Tibial nerve (tissue), 4 donors: ENCODE data around the gene NRXN3. TPM values are rescaled to one million over a fixed set of nuclear protein-coding genes. Genes with fewer than 3 reads are reported as not detected.
"Not testable (repeated sequence)": the region's sequence is repeated elsewhere in the genome, so short reads cannot be mapped to it uniquely, and the experiment has no call there.

Experiments used
- DNase-seq, 2 donors: peaks; one replicate each; pipeline ENCODE4 v3.0.0-alpha.2; 2019; ENCODE audit warnings: low spot score in 2 of 2
- H3K27ac ChIP-seq, 4 donors: fragments of 200-600 bp; sonication (generic) in 3 of 4; one replicate each; pipeline ENCODE4 v1.5.1; 2017 to 2019; ENCODE audit warnings: mild to moderate bottlenecking in 1 of 4
- H3K27me3 ChIP-seq, 2 donors: fragments of 200-600 bp; sonication (generic) in 1 of 2; one replicate each; pipeline versions ENCODE4 v1.5.1 to v1.6.0; 2017 to 2019
- H3K36me3 ChIP-seq, 3 donors: fragments of 200-600 bp; sonication (generic); one replicate each; pipeline ENCODE4 v1.5.1; 2018 to 2019
- H3K4me1 ChIP-seq, 4 donors: fragments of 200-600 bp; sonication (generic) in 3 of 4; one replicate each; pipeline ENCODE4 v1.5.1; 2017 to 2019
- H3K4me3 ChIP-seq, 4 donors: fragments of 200-600 bp; sonication (generic) in 3 of 4; one replicate each; pipeline ENCODE4 v1.5.1; 2017 to 2019; ENCODE audit warnings: mild to moderate bottlenecking in 1 of 4, moderate library complexity in 1 of 4
- H3K9me3 ChIP-seq, 4 donors: fragments of 200-600 bp; sonication (generic) in 3 of 4; one replicate each; pipeline ENCODE4 v1.5.1; 2017 to 2019
- EP300 ChIP-seq, 2 donors: sonication (generic); formaldehyde crosslinking; IDR thresholded peaks; one replicate each; pipeline ENCODE4 v1.6.1; 2017; ENCODE audit warnings: antibody characterized with exemption in 2 of 2, mild to moderate bottlenecking in 1 of 2
- POLR2A ChIP-seq, 2 donors: fragments of 450-650 bp; IDR thresholded peaks; one replicate each; pipeline ENCODE4 v1.6.1; 2017; ENCODE audit warnings: antibody characterized with exemption in 2 of 2, mild to moderate bottlenecking in 2 of 2, moderate library complexity in 2 of 2
- WGBS, 2 donors: methylation state at CpG; one replicate each; pipeline ENCODE4 v1.1.5; 2018; 5-methylcytosine and 5-hydroxymethylcytosine counted together
- total RNA-seq, 4 donors: library from RNA; depleted of rRNA; stranded (reverse); fragments of >200 nt; gene quantifications; one replicate each; pipeline ENCODE4 v1.1.0, GENCODE V29; 2016
- TF ChIP-seq, protein P1 (sequence below), 5 experiments: fragments of 200-600 bp in 3 of 5; fragments of 450-650 bp in 2 of 5; sonication (generic) in 3 of 5; IDR thresholded peaks; one replicate each; pipeline ENCODE4 v1.5.1; 2016 to 2019; ENCODE audit warnings: antibody characterized with exemption in 5 of 5, mild to moderate bottlenecking in 3 of 5, moderate library complexity in 2 of 5

Gene NRXN3
- total RNA-seq, 4 donors from 2014 or later = 16.7 to 52.2 (median 19.7) TPM

DNA sequence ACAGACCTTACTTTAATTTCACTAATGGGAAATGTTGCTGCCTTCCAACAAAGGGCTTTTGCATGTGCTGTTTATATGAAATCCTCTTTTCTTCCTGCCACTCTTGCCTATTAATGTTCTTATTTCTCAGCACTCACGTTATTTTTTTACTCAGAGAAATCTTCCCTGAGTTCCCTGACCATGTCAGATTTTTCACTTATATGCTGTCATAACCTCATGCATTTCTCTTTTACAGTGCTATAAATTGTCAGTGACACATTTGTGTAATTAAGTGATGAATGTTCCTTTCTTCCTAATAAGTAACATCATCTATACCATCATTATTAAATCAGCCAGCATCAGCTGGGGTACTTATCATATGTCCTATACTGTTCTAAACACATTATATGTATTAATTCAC lies 1597.1 kb downstream of the NRXN3 start:
- Histone ChIP-seq H3K4me1 (no peaks in the 10 kb centered on the region), H3K27me3 (no peaks in the 10 kb centered on the region), H3K4me3 (no peak overlapping the region), H3K36me3 (no peaks in the 10 kb centered on the region), H3K9me3 (no peaks in the 10 kb centered on the region), H3K27ac (no peak overlapping the region)
- no peak for DNase-seq
- TF ChIP-seq POLR2A (IDR thresholded peaks at IDR 0.05) (no peak), EP300 (IDR thresholded peaks at IDR 0.05) (no peak)
- TF ChIP-seq, protein P1, sequence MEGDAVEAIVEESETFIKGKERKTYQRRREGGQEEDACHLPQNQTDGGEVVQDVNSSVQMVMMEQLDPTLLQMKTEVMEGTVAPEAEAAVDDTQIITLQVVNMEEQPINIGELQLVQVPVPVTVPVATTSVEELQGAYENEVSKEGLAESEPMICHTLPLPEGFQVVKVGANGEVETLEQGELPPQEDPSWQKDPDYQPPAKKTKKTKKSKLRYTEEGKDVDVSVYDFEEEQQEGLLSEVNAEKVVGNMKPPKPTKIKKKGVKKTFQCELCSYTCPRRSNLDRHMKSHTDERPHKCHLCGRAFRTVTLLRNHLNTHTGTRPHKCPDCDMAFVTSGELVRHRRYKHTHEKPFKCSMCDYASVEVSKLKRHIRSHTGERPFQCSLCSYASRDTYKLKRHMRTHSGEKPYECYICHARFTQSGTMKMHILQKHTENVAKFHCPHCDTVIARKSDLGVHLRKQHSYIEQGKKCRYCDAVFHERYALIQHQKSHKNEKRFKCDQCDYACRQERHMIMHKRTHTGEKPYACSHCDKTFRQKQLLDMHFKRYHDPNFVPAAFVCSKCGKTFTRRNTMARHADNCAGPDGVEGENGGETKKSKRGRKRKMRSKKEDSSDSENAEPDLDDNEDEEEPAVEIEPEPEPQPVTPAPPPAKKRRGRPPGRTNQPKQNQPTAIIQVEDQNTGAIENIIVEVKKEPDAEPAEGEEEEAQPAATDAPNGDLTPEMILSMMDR (IDR thresholded peaks at IDR 0.05) = no peak
- 81 to 91% methylated on average over 1 of the region's 1 CpG for WGBS, 2 donors

DNA sequence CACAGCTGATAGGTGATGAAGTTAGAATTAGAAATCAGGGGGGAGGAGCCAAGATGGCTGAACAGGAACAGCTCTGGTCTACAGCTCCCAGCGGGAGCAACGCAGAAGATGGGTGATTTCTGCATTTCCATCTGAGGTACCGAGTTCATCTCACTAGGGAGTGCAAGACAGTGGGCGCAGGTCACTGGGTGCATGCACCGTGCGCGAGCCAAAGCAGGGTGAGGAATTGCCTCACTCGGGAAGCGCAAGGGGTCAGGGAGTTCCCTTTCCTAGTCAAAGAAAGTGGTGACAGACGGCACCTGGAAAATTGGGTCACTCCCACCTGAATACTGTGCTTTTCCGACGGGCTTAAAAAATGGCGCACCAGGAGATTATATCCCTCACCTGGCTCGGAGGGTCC lies 1597.5 kb downstream of the NRXN3 start:
- not testable (repeated sequence) for DNase-seq

DNA sequence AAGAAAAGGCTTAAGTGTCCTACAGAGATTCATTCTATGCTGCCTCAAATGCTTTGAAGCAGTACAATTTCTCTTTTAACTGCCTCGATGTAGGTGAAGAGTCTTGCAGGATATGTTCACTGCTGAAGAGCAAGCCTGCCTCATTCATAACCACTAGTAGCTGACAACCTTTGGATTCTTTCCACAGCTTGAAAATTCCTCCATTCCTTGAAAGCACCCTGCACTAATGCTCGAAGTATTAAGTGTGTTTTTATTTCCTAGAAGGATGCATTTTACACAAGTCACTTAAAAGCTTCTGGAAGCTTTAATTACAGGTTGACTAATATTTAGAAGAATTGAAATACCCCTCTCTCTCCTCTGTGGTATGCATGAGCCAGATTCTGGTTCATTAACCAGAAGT lies 1611.7 kb downstream of the NRXN3 start:
- no peak for DNase-seq
- no peak overlapping the region for H3K4me3 ChIP-seq
- H3K27me3 ChIP-seq = no peaks in the 10 kb centered on the region
- no peaks in the 10 kb centered on the region for H3K36me3 ChIP-seq
- TF ChIP-seq, protein P1 (IDR thresholded peaks at IDR 0.05) = no peak
- TF ChIP-seq POLR2A (IDR thresholded peaks at IDR 0.05) (no peak), EP300 (IDR thresholded peaks at IDR 0.05) (no peak)
- WGBS, 2 donors = 52 to 68% methylated on average over 2 of the region's 2 CpGs
- no peaks in the 10 kb centered on the region for H3K9me3 ChIP-seq
- no peaks in the 10 kb centered on the region for H3K4me1 ChIP-seq
- H3K27ac ChIP-seq = no peak overlapping the region

More for the DNA sequence above, 1597.5 kb downstream of the NRXN3 start:
- H3K9me3 ChIP-seq, H3K4me1 ChIP-seq, H3K36me3 ChIP-seq, H3K4me3 ChIP-seq, H3K27me3 ChIP-seq, H3K27ac ChIP-seq: not testable (repeated sequence)
- 95 to 96% methylated on average over 11 to 14 of the region's 14 CpGs for WGBS, 2 donors

DNA sequence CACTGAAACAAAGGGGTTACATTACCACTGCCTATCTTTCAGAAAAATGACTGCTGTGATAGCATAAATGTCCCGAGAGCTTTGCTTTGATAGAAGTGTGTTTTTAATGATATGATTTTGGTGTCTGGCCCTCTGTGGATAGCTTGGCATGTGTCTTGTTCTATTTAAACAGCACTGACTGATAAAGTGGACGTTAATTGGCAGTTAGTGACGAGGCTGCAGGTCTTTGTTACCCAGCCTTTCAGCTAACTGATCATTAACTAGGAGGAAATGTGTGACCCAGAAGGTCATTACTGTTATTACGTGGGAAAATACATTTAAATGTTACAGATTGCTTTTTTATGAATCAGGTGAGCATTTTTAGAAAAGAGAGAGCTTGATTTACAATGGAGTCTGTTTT lies 1612.9 kb downstream of the NRXN3 start:
- TF ChIP-seq EP300 (IDR thresholded peaks at IDR 0.05) (no peak), POLR2A (IDR thresholded peaks at IDR 0.05) (no peak)
- TF ChIP-seq, protein P1 (IDR thresholded peaks at IDR 0.05) = no peak
- no peak for DNase-seq
- Histone ChIP-seq H3K36me3 (no peaks in the 10 kb centered on the region), H3K27me3 (no peaks in the 10 kb centered on the region), H3K27ac (no peak overlapping the region), H3K4me3 (no peak overlapping the region), H3K9me3 (no peaks in the 10 kb centered on the region), H3K4me1 (no peaks in the 10 kb centered on the region)
- WGBS, 2 donors = 72 to 78% methylated on average over 4 of the region's 4 CpGs

DNA sequence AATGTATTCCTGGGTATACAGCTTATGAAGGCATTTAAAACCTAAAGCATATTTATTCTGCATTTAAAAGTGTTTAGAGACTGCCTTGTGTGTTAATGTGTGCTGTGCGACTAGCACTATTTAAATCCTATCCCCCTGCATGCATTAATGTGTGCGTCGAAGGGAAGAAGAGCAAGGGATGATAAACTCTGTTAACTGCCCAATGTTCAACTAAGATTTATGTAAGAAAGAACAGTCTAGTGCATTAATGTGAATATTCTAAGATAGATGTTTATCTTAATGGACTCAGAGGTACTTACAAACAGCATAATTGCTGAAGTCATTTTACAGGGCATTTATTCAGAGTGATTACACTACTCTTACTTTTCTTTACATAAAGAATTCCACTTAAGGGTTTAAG lies 1616.3 kb downstream of the NRXN3 start:
- H3K9me3 ChIP-seq = peaks cover 0 to 3% (median 0%) of the 10 kb centered on the region in 4 donors
- 85 to 87% methylated on average over 3 of the region's 3 CpGs for WGBS, 2 donors
- no peak for DNase-seq
- H3K36me3 ChIP-seq = no peaks in the 10 kb centered on the region
- H3K4me3 ChIP-seq = no peak overlapping the region
- TF ChIP-seq EP300 (IDR thresholded peaks at IDR 0.05) = no peak
- no peak for TF ChIP-seq POLR2A (IDR thresholded peaks at IDR 0.05)
- TF ChIP-seq, protein P1 (IDR thresholded peaks at IDR 0.05) = no peak
- H3K27ac ChIP-seq = no peak overlapping the region
- no peaks in the 10 kb centered on the region for H3K27me3 ChIP-seq
- no peaks in the 10 kb centered on the region for H3K4me1 ChIP-seq

DNA sequence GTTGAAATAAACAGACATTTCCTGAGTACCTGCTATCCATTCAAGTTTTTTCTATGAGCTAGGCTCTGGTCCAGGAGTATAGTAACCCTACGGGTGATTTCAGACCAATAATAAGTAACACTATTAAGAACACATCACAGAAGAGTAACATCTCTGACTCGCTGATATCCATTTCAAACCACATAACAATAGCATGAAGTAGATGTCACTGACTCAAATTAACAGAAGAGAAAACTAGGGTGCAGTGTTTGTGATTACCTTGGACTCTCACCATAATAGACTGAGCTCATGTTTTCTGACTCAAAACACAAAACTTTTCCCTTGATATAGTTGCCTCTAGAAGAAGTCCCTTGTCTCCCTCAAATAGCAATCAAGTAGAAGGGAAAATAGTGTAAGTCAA lies 1618.2 kb downstream of the NRXN3 start:
- no peak overlapping the region for H3K27ac ChIP-seq
- 87 to 94% methylated on average over 2 of the region's 2 CpGs for WGBS, 2 donors
- no peak for DNase-seq
- no peaks in the 10 kb centered on the region for H3K36me3 ChIP-seq
- H3K9me3 ChIP-seq = peaks cover 0 to 3% (median 0%) of the 10 kb centered on the region in 4 donors
- no peak overlapping the region for H3K4me3 ChIP-seq
- TF ChIP-seq EP300 (IDR thresholded peaks at IDR 0.05) = no peak
- TF ChIP-seq POLR2A (IDR thresholded peaks at IDR 0.05) = no peak
- TF ChIP-seq, protein P1 (IDR thresholded peaks at IDR 0.05) = no peak
- H3K27me3 ChIP-seq = no peaks in the 10 kb centered on the region
- H3K4me1 ChIP-seq = no peaks in the 10 kb centered on the region
